Endometrium (tissue), 2 donors: Measurements from ENCODE around the gene BICC1.
"Not testable (repeated sequence)": the region's sequence is repeated elsewhere in the genome, so short reads cannot be mapped to it uniquely, and the experiment has no call there.

Experiments used
- FAIRE-seq: peaks from 2 replicates; lab custom pipeline; 2012; peaks lifted over from hg19 to GRCh38; lab: Jason Lieb, UNC
- donor health status: control.
- donor health status: control.

The BICC1 gene

DNA sequence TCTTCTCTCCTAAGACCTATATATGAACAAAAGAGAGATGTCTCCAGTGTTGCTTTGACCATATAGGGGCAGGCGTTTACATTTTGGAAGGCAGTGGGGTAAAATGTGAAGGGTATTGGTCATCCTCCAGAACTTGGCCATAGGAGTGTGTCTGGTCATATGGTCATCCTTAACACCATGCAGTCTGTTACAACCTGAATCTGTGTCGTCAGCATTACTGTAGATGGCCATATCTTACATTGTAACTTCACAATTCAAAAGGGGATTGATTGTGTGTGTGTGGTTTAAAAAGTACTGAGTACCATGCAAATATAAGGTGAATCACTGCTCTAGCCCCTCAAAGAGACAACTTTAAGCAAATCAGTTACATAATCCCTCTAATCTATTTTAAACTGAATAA, 311.7 kb downstream of the BICC1 start:
- no peak for FAIRE-seq

DNA sequence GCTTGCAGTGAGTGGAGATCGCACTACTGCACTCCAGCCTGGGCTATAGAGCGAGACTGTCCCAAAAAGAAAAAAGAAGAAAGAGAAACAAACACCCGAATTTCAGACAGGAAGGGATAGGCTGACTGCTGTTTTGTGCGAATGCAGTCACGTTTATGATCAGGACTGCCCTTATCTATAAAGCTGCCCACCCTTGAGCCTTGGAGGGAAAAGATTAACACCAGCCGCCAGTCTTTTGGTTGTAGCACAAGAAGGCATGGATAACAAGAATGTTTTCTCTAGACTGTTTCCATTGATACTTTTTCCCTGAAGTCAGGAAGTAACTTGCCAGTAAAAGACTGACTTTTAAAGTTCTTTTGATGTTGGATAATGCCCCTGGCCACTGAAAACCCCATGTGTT, 314.0 kb downstream of the BICC1 start:
- FAIRE-seq: no peak

GRCh38 chr10:58827381-58827780, 314.7 kb downstream of the BICC1 start:
- FAIRE-seq: no peak

GRCh38 chr10:58829839-58830238, 317.2 kb downstream of the BICC1 start:
- FAIRE-seq: no peak

GRCh38 chr10:58830697-58831096, 318.0 kb downstream of the BICC1 start:
- no peak for FAIRE-seq

GRCh38 chr10:58833771-58834561, 321.3 kb downstream of the BICC1 start:
- FAIRE-seq: no peak

- FAIRE-seq: no peak
Observed at GRCh38 chr10:58836176-58836700, 323.6 kb downstream of the BICC1 start.

GRCh38 chr10:58836991-58837575, 324.4 kb downstream of the BICC1 start:
- no peak for FAIRE-seq

DNA sequence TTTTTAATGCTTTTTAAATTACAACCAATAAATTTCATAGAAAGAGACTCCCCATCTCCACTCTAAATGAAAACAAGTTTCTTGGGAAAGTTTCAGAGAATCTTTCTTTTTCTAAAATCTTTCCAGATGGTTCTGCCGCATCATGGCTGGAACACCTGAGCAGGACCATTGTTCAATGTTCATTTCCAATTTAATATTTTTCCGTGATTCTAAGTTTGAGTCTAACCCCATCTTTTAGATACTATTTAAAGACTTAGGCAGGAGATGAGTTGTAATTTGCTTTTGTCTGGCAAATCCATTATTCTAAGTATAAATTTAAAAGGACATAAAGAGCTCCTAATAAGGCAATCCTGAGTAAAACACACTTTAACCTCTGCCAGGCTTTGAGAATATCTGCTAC, 325.2 kb downstream of the BICC1 start:
- FAIRE-seq: no peak

DNA sequence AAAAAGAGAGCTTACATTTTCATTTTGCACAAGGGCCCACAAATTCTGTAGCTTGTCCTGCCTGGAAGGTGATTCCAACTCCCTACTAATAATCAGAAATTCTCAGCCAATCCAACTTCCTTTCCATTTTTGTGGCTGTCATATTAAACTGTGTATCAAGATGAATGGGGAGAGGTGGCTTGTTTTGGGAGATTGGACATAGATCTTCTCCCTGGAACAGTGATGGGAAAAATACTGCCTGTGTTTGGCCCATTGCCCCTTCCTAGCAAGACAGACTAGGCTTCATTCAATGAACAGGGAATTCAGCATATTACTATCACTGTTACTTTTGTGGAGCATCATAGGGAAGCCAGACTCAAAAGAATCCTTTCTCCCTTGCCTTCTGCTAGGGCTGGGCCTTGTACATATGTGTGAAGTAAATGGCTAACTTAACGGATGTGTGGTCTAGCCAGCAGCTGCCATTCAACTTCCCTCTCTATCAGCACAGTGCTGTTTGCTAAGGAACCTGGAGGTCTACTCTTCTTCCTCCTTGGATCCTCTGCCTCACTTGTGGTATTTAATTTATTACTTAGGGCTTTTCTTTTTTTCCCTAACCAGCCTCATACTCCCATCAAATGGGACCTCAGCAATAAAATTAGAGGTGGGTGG, 326.0 kb downstream of the BICC1 start:
- FAIRE-seq: no peak

GRCh38 chr10:58839771-58840170, 327.1 kb downstream of the BICC1 start:
- no peak for FAIRE-seq

DNA sequence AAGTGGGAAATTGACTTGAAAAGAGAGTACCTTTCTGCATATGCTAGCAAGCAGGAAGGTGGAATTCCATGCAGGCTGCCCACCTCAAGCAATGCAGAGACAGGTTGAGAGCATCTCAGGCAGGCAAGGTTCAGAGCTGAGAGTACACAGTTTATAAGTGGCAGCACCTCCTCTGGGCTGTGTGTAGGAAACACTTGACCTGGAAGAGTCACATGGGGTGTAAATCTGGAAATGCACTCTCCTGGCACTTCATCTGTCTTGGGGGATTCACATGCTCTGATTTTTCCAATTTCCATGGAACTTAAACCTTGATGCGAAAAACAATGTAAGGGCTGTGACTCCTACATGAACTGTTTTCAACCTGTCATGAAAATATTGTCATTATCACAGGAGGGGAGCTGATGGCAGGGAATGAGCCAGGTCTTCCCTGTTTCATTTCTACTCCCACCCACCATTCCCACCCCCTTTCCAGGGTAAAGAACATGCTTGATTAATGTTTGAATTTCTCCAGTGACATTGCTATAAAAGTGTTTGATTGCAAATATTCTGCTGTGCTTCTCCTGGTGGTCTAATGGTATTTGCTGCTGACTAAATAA, 328.3 kb downstream of the BICC1 start:
- FAIRE-seq: no peak

DNA sequence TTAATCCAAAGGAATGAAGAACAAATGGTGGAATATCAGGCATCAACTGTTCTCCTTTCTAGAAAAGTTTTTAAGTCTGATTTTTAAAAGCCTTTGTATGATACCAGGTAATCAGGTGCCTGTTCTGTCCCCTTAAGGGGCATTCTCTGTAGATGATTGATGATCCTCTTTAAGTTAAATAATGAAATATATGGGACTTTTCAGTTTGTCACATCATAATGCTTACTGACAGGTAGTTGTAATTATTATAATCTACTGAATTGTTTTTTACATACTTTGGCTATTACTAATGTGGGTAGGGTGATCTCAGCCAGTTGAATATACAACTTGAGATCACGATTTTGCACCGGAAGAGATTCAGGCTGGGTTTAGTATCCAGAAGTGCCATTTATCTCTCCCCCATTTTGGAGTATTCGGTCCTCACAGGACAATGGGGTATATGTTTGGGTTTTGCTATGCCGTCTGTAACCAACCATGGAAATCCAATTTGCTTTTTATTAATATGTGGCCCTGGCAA, 330.2 kb downstream of the BICC1 start:
- no peak for FAIRE-seq

DNA sequence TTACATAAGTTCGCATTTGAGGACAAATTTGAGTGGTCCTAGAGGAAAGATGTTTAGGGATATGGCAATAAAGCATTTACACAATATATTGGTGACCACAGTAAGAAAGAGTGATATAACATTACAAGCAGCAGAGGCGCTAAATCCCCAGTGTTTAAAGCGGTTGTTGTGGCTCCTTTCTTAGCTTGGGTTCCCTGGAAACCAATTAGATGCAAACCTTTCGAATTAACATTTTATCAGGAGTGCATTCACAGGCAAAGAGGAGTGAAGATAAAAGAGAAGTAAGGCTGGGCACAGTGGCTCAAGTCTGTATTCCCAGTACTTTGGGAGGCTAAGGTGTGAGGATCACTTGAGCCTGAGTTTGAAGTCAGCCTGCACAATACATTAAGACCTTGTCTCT, 331.1 kb downstream of the BICC1 start:
- FAIRE-seq: no peak

GRCh38 chr10:58844680-58845079, 332.0 kb downstream of the BICC1 start:
- no peak for FAIRE-seq

- FAIRE-seq: no peak
Observed at GRCh38 chr10:58846856-58847255, 334.2 kb downstream of the BICC1 start.

DNA sequence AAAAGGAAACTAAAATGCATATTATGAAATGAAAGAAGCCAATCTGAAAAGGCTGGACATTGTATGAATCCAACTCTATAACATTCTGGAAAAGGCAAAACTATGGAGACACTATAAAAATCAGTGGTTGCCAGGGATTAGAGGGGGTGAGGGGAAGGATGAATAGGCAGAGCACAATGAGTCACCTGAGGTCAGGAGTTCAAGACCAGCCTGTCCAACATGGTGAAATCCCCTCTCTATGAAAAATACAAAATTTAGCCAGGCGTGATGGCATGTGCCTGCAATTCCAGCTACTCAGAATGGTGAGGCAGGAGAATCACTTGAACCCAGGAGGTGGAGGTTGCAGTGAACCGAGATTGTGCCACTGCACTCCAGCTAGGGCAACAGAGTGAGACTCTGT, 338.9 kb downstream of the BICC1 start:
- no peak for FAIRE-seq

DNA sequence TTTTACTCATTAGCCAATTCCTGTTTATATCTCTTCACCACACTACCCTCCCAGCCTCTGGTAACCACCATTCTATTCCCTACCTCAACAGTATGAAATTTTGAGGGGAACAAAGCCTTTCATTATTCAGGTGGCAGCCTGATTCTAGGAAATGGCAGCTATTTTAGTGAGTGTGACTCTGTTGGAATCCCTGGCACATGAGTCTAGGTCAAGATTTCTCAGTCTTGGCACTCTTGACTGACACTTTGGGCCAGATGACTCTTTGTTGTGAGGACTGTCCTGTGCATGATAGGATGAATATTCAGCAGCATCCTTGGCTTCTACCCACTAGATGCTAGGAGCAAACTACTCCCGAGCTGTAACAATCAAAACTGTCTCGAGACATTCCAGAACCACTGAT, 341.0 kb downstream of the BICC1 start:
- no peak for FAIRE-seq

DNA sequence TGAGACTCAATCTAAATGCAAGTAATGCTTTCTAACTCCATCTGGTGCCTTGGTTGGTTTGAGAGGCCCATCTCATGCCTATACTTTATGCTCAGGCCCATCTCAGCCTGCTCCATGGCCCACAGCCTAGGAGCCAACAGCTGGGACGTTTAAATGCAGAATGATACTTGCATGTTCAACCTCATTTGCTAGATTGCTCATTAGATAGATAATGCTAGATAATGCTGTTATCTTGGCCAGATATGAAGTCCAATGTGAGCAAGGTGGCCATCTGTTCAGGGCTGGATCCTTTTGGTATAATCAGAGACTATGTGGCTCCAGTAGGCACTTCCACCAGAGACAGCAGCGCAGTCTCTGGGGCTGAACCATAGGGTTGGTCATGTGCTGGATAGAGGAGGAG, 342.1 kb downstream of the BICC1 start:
- FAIRE-seq: no peak

- FAIRE-seq: no peak
Observed at GRCh38 chr10:58856508-58857240, 344.0 kb downstream of the BICC1 start.

- no peak for FAIRE-seq
Observed at GRCh38 chr10:58857251-58857805, 344.7 kb downstream of the BICC1 start.

- FAIRE-seq: not testable (repeated sequence)
Observed at GRCh38 chr10:58858123-58858522, 345.5 kb downstream of the BICC1 start.
